Smooth muscle cell of the brain vasculature (primary cell): ENCODE measurements around the gene TEX26.

Source experiments
- DNase-seq: peaks from one replicate; pipeline ENCODE4 v3.0.0-alpha.2; 2012; ENCODE audit warnings: low read depth, low spot score

The TEX26 gene

DNA sequence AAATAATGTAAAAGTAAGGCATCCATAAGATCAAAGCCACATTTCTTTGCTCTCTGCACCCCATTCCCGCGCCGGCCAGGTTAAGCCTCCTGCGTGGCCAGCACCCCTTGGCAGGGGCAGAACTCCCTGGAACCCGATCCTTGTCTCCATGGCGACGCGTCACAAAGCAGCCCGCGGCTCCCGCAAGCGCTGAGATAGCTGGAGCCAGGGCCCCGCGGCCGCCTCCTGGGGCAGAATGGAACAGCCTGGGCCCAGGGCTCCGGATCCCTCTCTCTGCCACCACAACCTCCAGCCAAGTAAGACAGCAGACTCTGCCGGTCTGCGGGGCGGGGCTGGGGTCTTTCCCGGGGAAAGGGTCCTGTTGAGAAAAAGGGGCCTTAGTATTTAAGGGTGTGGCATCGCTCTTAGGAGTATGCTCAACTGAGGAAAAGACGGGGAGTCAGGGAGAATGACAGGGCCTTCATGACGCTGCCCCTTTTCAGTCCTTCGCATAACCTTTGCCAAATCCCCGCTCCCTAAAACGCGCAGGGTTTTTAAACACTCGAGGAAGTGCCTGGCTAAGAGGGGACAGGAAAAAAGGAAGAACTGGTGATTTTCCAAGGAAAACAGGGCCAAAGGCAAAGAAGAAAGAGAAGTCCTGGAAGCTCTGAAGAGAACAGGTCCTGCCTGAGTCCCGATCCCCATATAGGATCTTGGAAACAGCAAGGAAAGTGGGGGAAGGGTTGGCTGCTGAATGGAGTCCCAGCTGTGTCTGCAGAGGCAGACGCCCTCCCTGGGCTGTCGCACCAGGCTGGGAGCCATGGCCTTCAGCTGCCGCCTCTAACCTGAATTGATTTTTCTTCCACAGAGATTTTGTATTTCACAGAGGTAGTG is at the start of gene TEX26:
TEX26 (plus strand) TSS at position 176 of the 873 bp plus-strand sequence; CDS start at position 236, 60 bp downstream.
- no peak for DNase-seq

DNA sequence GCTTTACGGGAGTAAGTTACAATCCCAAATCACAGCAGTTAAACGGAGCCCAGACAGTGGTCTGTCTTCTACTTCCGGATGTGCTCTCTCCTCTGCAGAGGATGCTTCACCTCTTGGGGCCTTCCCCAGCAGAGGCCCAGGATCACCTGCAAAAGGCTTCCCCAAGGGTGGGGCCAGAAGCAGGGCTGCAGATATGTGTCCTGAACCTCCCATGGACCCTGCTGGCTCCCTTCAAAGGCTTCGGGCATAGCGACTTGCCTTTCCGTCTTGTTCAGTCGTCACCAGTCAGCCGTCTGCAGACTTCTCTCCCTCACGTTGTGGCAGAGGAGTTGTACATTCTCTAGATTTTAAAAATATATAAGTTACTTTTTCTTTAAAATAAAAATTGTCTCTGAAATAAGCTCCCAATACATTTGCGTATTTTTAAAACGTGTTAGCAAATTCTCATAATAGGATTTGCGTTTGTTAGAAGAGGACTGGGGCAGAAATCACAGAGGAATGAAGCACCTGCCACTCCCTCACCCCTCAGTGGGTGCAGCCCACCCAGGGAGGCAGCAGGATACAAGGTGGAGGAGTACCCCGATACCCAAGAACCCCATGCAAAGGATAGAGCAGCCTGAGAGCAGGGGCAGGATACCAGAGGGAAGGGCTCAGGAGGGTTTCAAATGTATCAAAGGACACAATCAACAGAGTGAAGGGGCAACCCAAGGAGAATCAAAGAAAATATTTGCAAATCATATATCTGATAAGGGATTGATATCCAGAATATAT is 49.3 kb upstream of the TEX26 start:
- no peak for DNase-seq

DNA sequence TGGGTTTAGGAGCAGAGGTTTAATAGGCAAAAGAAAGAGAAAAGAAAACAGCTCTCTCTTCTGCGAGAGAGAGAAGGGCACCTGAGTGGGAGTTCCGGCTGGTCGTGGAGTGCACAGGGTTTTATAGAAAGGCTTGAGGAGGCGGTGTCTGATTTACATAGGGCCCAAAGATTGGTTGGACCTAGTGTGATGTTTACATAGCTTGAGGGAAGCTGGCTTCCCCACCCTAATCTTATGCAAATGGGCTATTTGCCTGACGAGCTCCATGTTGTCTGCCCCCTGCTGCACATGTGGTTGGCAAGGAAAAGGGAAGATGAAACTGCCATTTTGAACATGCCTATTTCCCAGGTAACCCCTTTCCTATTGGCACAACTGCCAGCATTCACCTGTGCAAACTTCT is 47.9 kb upstream of the TEX26 start:
- no peak for DNase-seq

DNA sequence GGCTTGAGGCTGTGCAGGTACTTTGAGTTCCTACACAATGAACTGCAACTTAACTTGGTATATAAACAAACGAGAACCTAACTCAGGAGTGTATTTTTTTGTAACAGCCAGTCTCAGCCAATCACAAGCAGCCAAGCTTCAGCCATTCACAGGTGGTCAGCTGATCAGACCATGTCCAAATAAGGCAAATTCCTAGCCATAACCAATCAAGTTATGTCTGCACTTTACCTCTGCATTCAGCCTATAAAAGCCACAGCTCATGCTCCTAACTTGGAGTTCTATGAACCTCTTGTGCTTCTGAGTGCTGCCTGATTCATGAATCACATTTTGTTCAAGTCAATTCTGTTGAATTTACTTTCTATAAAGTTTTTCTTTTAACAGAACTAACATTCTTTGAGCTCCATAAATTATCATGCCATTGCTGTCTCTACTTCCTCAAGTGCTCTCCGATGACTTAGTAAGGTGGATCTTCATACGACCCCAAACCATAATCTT is 43.2 kb upstream of the TEX26 start:
- no peak for DNase-seq

DNA sequence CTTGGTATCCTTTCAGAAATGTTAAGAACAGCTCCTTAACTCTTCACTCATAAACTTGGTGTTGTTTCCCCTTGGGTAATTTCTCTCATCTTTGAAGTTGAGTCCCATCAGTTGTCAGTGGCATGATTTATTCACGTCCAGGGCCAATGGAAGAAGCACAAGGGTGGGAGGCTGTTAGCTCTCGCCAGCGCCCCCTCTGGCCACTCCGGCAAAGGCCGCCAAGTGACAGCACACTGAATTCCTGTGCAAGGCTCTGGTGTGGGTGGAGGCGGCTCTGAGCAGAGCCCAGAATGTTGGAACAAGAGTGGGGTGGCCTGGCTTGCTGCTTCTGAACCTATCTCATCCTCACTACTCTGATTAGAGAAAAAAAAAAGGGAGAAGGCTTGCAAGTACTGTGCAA is 39.5 kb upstream of the TEX26 start:
- no peak for DNase-seq

DNA sequence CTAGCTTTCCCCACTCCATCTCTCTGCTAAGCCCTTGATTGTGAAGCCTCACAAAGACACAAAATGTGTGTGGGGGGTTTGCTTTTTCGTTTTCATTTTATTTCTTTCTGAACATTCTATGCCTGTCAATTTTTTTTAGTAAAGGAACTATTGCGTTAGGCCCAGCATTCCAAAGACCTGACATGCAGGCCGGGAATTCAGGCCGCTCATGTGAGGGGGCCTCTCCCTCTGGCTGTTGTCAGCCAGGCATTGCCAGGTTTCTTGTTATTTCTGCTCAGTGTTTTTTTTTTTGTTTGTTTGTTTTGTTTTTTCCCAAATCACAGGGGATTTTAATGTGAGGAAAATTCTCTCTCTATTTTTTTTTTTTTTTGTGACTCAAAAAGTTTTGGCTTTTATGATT is 36.7 kb upstream of the TEX26 start:
- no peak for DNase-seq

DNA sequence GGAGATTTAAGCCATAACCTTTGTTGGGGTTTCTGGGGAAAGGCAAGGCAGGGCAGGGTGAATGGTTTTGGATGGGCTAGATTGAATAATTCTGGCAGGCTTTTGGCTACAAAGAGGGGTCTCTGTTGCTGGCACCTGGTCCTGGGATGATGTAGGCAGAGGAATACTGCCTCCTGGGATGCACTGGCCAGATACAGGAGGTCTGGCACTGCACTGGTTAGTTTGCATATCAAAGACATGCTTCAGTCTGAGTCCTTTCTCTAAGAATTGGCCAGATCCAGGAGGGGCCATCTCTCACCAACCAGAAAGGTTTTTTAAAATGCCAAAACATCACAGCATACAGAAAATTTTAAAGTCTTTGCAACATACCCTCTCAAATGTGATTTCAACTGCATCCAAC is 34.4 kb upstream of the TEX26 start:
- DNase-seq = no peak

DNA sequence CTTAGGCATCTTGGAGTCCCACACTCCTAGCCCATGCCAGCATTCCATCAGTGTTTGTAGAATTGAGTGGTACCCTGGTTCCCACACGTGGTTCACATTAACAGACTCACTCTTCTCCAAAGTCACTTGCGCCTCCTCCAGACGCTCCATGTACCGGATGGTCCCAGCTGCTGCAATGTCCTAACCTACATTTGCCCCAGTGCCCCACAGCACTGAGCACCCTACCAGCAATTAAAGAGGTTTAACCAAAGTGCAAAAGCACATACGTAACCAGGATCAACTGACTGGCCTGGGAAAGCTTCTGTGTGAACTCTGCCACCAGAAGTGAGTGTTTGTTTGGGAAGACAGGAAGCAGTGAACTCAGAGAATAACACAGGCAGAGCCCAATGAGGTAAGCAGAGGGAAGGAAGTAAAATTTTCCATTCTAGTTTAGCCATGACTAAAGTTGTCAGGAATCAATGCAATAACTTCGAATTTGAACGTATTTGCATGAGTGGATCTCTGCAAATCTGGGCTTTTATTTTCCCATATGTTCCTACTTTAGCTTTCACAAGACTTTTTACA is 33.7 kb upstream of the TEX26 start:
- DNase-seq = peak; percentile 87

DNA sequence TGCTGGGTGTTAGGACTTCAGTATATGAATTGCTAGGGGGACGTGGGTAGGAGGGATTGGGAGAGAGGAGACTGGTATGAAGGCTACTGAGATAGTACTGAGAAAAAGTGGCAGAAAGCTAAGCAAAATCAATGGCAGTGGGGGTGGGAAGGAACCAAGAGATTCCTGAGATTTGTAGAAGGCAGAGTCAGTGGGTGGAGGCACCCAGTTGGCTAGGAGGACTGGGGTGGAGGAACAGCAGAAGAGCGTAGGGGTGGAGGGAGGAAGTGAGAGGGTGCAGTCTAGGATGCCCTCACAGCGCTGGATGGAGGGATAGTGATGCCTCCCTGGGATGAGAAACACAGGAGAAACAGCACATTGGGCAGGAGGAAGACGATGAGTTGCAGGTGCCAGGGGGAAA is 32.0 kb upstream of the TEX26 start:
- DNase-seq = no peak

DNA sequence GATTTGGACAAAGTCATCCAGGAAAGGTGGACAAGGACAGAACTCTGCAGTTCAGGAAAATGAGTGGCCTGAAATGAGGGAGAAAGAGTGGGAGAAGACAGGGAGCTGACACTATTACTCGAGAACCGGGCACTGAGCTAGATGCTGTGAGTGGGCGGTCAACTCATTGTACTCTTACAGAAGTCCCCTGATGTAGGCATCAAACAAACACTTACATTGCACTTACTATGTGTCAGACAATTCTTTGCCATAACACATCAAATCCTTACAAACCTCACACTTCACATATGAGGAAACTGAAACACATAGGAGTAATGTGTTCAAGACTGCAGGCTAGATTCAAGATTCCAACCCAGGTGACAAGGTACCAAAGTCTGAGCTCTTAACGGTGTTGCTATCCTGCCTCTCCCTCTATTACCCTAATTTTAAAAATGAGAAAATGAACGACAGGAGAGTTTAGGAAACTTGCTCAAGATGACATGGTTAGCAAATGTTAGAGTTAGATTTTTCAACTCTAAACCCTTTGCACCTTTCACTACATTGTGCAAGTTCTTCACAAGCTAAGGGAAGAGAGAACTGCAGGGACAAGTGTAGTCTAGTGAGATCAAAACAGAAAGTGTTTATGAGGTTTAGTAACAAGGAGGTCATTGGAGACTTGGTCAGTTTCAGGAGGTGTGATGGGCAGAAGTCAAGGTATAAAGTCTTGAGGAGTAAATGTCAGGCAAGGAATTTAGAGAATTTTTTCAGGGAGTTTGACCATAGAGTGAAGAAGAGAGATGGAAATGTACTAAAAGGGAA is 31.3 kb upstream of the TEX26 start:
- no peak for DNase-seq

DNA sequence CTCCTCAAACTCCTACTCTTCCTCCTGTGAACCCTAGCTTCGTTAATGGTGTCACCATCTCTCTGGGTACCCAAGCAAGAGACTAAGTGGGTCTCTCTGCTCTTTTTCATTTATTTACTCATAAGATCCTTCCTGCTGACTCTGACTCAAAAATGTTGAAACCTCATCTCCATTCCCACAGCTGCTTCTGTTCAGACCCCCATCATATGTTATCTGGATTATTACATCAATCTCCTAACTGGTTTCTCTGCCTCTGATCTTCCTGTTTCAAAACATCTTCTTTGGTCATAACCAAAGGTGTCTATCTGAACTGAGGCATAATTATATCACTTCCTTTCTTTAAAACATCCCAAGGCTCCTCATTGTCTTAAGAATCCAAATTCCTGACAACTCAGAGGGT is 28.4 kb upstream of the TEX26 start:
- no peak for DNase-seq

DNA sequence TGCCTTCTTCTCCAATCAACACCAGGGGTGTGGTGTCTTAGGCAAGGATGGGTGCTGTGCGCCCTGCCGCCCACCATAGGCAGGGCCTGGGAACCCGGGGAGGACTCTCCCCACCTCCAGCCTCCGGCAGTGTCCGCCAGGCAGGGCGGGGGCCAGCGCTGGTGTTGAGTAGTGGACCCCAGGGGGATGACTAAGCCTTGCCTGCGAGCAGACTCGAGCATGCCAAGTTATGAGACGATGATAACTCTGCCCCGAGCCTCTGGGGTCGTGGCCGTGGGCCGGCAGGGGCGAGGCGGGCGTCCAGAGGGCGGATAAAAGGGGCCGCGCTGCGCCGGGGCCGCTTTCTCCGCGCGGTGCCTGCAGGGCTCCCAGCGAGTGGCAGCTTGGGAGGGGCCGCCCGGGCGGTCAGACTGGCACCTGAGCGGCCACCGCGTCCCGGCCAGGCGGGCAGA is 26.5 kb upstream of the TEX26 start, which contains the start of gene MEDAG:
MEDAG (plus strand) TSS at position 340 of the 452 bp plus-strand sequence. CDS start 245 bp downstream, outside the sequence.
- DNase-seq = no peak

DNA sequence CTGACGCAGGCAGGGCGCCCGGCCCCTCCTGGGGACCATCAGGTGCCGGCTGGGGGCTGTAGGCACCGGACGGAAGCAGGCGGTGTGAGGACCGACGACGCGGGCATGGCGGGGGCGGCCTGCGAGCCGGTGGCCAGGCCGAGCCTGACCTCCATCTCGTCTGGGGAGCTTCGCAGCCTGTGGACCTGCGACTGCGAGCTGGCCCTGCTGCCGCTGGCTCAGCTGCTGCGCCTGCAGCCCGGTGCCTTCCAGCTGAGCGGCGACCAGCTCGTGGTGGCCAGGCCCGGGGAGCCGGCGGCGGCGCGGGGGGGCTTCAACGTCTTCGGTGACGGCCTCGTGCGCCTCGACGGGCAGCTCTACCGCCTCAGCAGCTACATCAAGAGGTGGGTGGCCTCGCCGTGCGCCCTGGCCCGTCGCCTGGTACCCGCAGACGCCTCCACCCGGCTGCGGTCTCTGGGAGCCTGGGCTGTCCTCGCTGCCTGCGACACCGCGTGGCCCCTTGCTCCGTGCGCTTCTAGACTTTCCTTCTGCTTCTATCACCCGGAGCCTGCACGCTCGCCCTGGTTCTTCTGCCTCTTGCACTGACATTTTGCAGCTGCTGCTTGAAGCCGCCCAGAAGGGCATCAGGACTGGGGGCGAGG is 25.9 kb upstream of the TEX26 start:
- no peak for DNase-seq

DNA sequence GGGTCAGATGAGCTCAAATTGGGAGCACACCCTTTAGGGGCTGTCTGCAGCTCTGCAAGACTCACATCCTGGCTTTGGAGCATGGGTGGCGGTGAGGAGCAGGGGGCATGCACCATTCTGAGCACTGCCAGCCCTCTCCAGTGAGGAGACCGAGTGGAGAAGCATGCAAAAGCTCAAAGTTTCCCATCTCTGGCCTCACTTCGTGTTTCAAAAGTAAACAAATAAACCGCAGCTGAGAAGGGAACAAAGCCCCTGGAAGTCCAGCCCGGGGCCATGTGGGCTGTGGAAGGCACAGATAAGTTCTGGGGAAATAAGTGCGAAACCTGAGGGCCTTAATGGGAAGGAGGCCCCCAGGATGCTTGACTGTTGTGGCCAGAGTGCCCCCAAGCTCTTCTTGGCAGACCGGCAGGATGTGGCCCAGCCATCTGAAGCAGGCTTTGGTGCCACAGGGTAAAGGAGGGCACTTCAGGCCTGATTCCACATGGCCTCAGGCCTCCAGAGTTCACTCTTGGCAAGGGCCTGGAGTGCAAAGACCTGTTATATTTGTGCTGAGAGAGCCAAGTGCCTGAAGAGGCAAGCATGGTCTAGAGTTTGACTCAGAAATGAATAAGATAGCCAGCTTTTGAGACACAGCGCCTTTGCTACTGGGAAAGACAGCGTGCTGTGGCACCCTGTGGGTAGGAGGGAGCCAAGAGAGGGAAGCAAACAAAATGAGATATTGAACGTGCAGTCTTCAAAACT is 25.2 kb upstream of the TEX26 start:
- no peak for DNase-seq

DNA sequence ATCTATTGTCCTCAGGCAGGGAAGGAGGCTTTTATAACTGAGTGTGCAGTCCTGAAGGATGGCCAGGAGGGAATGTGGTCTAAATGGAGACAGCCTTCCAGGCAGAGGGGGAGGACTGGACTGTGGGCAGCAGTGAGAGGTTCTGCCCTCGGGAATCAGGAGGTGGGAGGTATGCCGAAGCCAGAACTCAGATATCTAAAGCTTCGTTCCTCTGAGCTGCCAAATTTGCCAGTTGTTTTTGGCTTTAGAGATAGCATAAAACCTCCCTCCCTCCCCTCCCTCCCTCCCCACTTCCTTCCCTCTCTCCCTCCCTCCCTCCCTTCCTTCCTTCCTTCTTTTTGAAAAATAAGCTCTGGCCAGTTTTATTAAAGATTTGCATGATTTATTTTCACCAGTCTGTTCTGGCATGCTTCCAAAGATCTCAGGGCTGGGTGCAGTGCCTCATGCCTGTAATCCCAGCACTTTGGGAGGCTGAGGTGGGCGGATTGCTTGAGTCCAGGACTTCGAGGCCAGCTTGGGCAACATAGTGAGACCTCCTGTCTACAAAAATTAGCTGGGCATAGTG is 24.0 kb upstream of the TEX26 start:
- no peak for DNase-seq

DNA sequence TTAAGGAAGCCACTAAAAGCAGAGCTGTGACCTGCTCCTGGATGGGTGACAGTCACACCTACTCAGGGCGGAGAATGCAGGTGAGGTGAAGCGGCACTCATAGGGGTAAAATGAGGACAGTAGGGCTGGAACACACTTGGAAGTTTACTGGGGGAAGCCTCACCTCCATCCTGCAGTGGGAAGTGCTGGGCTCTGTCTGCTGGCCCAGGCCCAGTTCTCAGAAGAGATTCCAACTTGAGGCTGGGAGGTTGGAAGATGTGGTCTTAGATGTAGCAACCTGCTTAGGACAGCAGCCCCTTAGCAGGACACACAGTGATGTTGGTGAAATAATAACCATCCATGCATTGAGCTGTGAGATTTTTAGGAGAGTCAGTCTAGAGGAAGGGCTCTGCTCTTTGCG is 21.8 kb upstream of the TEX26 start:
- no peak for DNase-seq

DNA sequence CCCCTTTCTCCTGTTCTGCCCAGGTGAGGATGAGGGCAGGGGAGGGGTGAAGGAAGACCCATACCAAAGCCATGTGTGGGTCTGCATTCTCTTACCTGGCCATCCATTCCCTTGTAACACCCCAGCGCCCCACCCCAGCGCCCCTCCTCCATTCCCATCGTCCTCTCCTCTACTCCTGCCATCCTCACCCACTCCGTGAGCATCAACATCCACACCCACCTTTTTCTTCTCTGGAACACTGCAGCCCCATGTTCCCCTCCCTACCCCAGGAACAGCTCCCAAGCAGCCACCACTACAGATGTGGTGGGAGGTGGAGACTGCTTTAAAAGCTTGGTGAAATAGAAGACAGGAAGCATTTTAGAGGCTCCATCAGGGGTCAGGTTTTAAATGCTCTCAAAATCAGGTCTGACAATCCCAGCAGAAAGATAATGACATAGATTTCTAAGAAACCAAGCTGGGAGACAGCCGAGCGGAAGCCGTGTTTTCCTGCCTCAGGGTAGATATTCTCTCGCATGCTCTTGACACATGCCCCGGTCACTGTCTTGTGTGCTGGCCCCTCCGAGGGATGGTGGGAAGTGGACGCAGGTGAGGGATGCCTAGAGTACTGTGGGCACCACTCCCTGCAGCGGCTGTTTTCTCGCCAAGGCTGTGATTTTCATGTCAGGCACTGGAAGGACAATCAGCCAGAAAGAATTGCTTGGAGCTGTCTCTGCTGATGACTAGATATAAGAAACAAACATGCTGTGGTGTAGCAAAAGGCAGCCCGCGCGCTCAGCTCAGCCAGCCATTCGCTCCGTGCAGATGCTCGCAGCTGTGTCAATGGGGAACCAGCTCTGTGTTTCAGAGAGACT is 16.5 kb upstream of the TEX26 start:
- no peak for DNase-seq

DNA sequence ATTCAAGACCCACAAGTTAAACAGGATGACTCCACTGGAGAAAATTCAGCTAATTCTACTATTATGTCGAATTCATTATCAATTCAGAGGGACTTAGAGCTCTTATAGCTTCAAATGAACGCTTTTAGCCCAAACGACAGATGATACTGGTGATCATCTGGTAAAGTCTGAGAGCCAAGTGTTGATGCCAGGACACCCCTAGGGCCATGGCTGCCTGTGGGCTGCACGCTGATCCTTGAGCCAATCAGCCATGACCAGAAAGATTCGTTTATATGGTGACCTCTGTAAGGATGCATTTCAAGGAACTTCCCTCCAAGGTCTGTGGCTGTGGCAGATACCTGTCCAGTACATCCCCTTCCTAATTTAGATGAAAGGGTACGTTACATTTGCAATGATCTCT is 15.5 kb upstream of the TEX26 start:
- no peak for DNase-seq
